ENCODE measurements around the gene DLL4. TPM values are rescaled to one million over a fixed set of nuclear protein-coding genes. Genes with fewer than 3 reads are reported as not detected.

DLL4 gene
- total RNA-seq, 2 donors from 2014 or later: 0.16 TPM; not detected in 1

GRCh38 chr15:40932156-40932555, 3.0 kb downstream of the DLL4 start:
- peaks cover 0 to 6% of the 10 kb centered on the region in 2 donors for H3K36me3 Mint-ChIP-seq
- no peak for DNase-seq (ENCODE audit: low spot score in 2 of 2)
- no peaks in the 10 kb centered on the region for H3K9me3 Mint-ChIP-seq
- no peak overlapping the region for H3K27ac Mint-ChIP-seq
- no peak for ATAC-seq

- DNase-seq (ENCODE audit: low spot score in 2 of 2) (no peak), ATAC-seq (no peak)
- H3K36me3 Mint-ChIP-seq: peaks cover 0 to 6% of the 10 kb centered on the region in 2 donors
- no peak overlapping the region for H3K27ac Mint-ChIP-seq
- no peaks in the 10 kb centered on the region for H3K9me3 Mint-ChIP-seq
Observed at GRCh38 chr15:40932649-40933516, 3.7 kb downstream of the DLL4 start.

- DNase-seq (ENCODE audit: low spot score in 2 of 2): no peak
- H3K27ac Mint-ChIP-seq: peak overlapping the region in 1 of 2 donors; percentile 2
- H3K9me3 Mint-ChIP-seq: no peaks in the 10 kb centered on the region
- no peak for ATAC-seq
- peaks cover 0 to 6% of the 10 kb centered on the region in 2 donors for H3K36me3 Mint-ChIP-seq
Observed at GRCh38 chr15:40933517-40933902, 4.4 kb downstream of the DLL4 start.

- peaks cover 0 to 6% of the 10 kb centered on the region in 2 donors for H3K36me3 Mint-ChIP-seq
Observed at GRCh38 chr15:40934457-40934856, 5.3 kb downstream of the DLL4 start.

GRCh38 chr15:40936234-40936708, 7.1 kb downstream of the DLL4 start:
- ATAC-seq: no peak

More at GRCh38 chr15:40934457-40934856, 5.3 kb downstream of the DLL4 start:
- no peaks in the 10 kb centered on the region for H3K9me3 Mint-ChIP-seq
- ATAC-seq: no peak
- DNase-seq (ENCODE audit: low spot score in 2 of 2): no peak
- no peak overlapping the region for H3K27ac Mint-ChIP-seq

GRCh38 chr15:40936709-40937666, 7.8 kb downstream of the DLL4 start:
- Mint-ChIP-seq H3K27ac (peak overlapping the region in 1 of 2 donors; percentile 46), H3K9me3 (no peaks in the 10 kb centered on the region), H3K36me3 (no peaks in the 10 kb centered on the region)
- no peak for DNase-seq (ENCODE audit: low spot score in 2 of 2)
- ATAC-seq: no peak

More at GRCh38 chr15:40936234-40936708, 7.1 kb downstream of the DLL4 start:
- H3K36me3 Mint-ChIP-seq: peaks cover 0 to 3% of the 10 kb centered on the region in 2 donors
- no peak for DNase-seq (ENCODE audit: low spot score in 2 of 2)
- H3K27ac Mint-ChIP-seq: peak overlapping the region in 1 of 2 donors; percentile 46
- no peaks in the 10 kb centered on the region for H3K9me3 Mint-ChIP-seq

GRCh38 chr15:40937762-40938535, 8.8 kb downstream of the DLL4 start:
- Mint-ChIP-seq H3K9me3 (no peaks in the 10 kb centered on the region), H3K27ac (no peak overlapping the region), H3K36me3 (no peaks in the 10 kb centered on the region)
- DNase-seq (ENCODE audit: low spot score in 2 of 2) (no peak), ATAC-seq (no peak)

- ATAC-seq: no peak
- Mint-ChIP-seq H3K27ac (no peak overlapping the region), H3K9me3 (no peaks in the 10 kb centered on the region), H3K36me3 (no peaks in the 10 kb centered on the region)
- DNase-seq (ENCODE audit: low spot score in 2 of 2): no peak
Observed at GRCh38 chr15:40938536-40938870, 9.4 kb downstream of the DLL4 start.

- ATAC-seq: no peak
- Mint-ChIP-seq H3K27ac (peak overlapping the region; percentile 7 to 12), H3K9me3 (no peaks in the 10 kb centered on the region), H3K36me3 (no peaks in the 10 kb centered on the region)
- DNase-seq (ENCODE audit: low spot score in 2 of 2): no peak
Observed at GRCh38 chr15:40940296-40940801, 11.2 kb downstream of the DLL4 start.

GRCh38 chr15:40941068-40941527, 12.0 kb downstream of the DLL4 start:
- H3K9me3 Mint-ChIP-seq: no peaks in the 10 kb centered on the region
- ATAC-seq: no peak
- H3K36me3 Mint-ChIP-seq: no peaks in the 10 kb centered on the region
- H3K27ac Mint-ChIP-seq: peak overlapping the region in 1 of 2 donors; percentile 69
- no peak for DNase-seq (ENCODE audit: low spot score in 2 of 2)

- H3K36me3 Mint-ChIP-seq: no peaks in the 10 kb centered on the region
- ATAC-seq (peak; percentile 84 to 86), DNase-seq (ENCODE audit: low spot score in 2 of 2) (peak; percentile 81 to 82)
- peak overlapping the region in 1 of 2 donors; percentile 86 for H3K27ac Mint-ChIP-seq
- no peaks in the 10 kb centered on the region for H3K9me3 Mint-ChIP-seq
Observed at GRCh38 chr15:40941528-40942336, 12.6 kb downstream of the DLL4 start.

GRCh38 chr15:40942337-40942854, 13.3 kb downstream of the DLL4 start:
- Mint-ChIP-seq H3K9me3 (no peaks in the 10 kb centered on the region), H3K36me3 (no peaks in the 10 kb centered on the region), H3K27ac (peak overlapping the region; percentile 86 to 92)
- ATAC-seq: peak; percentile 12 to 21
- no peak for DNase-seq (ENCODE audit: low spot score in 2 of 2)

- no peak for ATAC-seq
- H3K36me3 Mint-ChIP-seq: no peaks in the 10 kb centered on the region
- H3K9me3 Mint-ChIP-seq: no peaks in the 10 kb centered on the region
- no peak for DNase-seq (ENCODE audit: low spot score in 2 of 2)
- H3K27ac Mint-ChIP-seq: peak overlapping the region; percentile 86 to 92
Observed at GRCh38 chr15:40942878-40943277, 13.7 kb downstream of the DLL4 start.

- no peak for DNase-seq (ENCODE audit: low spot score in 2 of 2)
- no peaks in the 10 kb centered on the region for H3K36me3 Mint-ChIP-seq
- H3K9me3 Mint-ChIP-seq: no peaks in the 10 kb centered on the region
- peak overlapping the region in 1 of 2 donors; percentile 23 for H3K27ac Mint-ChIP-seq
- ATAC-seq: no peak
Observed at GRCh38 chr15:40943764-40944365, 14.7 kb downstream of the DLL4 start.
